Measurements from ENCODE around the gene KIF5C. TPM values are rescaled to one million over a fixed set of nuclear protein-coding genes. Genes with fewer than 3 reads are reported as not detected.

The KIF5C gene
- total RNA-seq, 4 donors from 2014 or later = 0.77 to 11.0 (median 1.9) TPM

DNA sequence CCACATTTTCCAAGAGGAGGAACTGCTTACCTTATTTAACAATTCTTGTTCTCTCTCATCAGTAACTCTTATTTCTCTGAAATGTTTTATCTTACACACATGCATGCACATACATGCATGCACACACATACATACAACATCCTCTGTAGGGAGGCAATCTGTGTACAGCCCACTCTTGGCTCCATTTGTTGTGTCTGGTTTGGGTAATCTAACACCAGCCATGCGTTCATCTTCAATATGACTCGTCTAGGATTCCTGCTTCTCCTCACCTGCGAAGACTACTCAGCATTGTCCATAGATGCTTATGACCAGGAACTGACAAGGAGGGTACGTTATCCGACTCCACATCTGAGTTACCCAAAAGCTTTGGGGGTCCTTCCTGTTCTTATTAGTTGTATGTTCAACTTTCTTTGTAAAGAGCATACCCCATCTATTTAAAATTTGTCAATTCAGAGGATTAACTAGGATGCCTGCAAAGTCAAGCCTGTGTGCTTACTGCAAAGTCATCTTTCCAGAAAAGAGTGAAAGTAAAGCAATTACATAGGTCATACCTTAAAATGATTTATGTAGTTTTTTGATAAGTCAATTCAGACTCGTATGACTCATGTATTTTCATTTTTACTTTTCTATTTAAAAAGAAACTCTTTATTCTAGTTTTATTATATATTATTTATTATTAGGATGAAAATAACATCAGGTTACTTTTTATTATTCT lies 181.7 kb downstream of the KIF5C start:
- intact Hi-C loops (cut with DNase I; ENCODE audit: low total_unique reads) = no loop called here

DNA sequence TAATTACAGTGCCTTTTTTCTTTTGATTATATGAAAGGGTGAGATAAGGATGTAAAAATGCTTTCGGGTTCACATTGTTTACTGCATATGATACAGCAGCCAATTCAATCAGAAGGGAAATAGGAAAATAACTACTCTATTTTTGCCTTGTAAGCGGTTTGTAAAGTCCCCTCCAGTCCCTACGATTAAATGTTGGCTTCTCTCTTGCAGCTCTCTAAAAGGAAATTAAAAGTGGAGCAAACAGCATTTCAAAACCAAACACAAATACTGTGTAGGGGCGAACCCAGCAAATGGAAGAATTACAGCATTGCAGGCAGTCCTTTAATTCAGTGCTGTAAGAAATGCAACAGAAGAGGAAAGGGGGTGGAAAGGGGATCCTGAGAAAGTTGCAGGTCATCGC lies 182.4 kb downstream of the KIF5C start:
- H3K27me3 ChIP-seq = no peaks in the 10 kb centered on the region
- H3K4me1 ChIP-seq = no peaks in the 10 kb centered on the region
- no peak for DNase-seq
- no peak overlapping the region for H3K4me3 ChIP-seq
- H3K36me3 ChIP-seq = no peaks in the 10 kb centered on the region
- H3K9me3 ChIP-seq = no peaks in the 10 kb centered on the region
- no peak overlapping the region for H3K27ac ChIP-seq
- TF ChIP-seq POLR2A (IDR thresholded peaks at IDR 0.05) = no peak
- TF ChIP-seq, protein P1, sequence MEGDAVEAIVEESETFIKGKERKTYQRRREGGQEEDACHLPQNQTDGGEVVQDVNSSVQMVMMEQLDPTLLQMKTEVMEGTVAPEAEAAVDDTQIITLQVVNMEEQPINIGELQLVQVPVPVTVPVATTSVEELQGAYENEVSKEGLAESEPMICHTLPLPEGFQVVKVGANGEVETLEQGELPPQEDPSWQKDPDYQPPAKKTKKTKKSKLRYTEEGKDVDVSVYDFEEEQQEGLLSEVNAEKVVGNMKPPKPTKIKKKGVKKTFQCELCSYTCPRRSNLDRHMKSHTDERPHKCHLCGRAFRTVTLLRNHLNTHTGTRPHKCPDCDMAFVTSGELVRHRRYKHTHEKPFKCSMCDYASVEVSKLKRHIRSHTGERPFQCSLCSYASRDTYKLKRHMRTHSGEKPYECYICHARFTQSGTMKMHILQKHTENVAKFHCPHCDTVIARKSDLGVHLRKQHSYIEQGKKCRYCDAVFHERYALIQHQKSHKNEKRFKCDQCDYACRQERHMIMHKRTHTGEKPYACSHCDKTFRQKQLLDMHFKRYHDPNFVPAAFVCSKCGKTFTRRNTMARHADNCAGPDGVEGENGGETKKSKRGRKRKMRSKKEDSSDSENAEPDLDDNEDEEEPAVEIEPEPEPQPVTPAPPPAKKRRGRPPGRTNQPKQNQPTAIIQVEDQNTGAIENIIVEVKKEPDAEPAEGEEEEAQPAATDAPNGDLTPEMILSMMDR (IDR thresholded peaks at IDR 0.05) = no peak
- intact Hi-C loops (cut with DNase I; ENCODE audit: low total_unique reads) = no loop called here

More for the DNA sequence above, 181.7 kb downstream of the KIF5C start:
- H3K4me3 ChIP-seq = no peak overlapping the region
- H3K27me3 ChIP-seq = no peaks in the 10 kb centered on the region
- H3K9me3 ChIP-seq = no peaks in the 10 kb centered on the region
- no peaks in the 10 kb centered on the region for H3K36me3 ChIP-seq
- H3K27ac ChIP-seq = no peak overlapping the region
- no peaks in the 10 kb centered on the region for H3K4me1 ChIP-seq
- no peak for DNase-seq
- TF ChIP-seq, protein P1 (IDR thresholded peaks at IDR 0.05) = no peak
- no peak for TF ChIP-seq POLR2A (IDR thresholded peaks at IDR 0.05)

DNA sequence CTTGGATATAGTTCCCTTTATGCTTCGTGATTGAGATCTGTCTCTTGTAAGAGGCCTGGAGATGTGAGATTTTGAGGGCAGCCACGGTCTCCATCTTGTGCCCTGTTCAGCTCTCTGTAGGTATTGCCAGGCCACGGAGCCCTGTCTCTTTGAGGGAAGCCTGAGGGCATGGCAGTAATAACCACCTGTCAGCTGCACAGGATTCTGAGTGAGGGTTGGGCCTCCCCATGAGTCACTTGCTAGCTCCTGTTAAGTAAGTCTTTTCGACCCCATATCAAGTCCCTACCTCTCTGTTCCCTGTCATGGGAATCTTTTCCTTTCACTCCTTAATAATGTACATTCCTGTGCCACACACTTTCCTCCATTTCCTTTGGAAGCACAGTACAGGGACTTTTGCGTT lies 183.9 kb downstream of the KIF5C start:
- no peak for TF ChIP-seq POLR2A (IDR thresholded peaks at IDR 0.05)
- TF ChIP-seq, protein P1 (IDR thresholded peaks at IDR 0.05) = no peak
- DNase-seq = no peak
- no peak overlapping the region for H3K27ac ChIP-seq
- H3K4me1 ChIP-seq = no peaks in the 10 kb centered on the region
- intact Hi-C loops (cut with DNase I; ENCODE audit: low total_unique reads) = no loop called here
- no peak overlapping the region for H3K4me3 ChIP-seq
- no peaks in the 10 kb centered on the region for H3K27me3 ChIP-seq
- no peaks in the 10 kb centered on the region for H3K9me3 ChIP-seq
- H3K36me3 ChIP-seq = no peaks in the 10 kb centered on the region

DNA sequence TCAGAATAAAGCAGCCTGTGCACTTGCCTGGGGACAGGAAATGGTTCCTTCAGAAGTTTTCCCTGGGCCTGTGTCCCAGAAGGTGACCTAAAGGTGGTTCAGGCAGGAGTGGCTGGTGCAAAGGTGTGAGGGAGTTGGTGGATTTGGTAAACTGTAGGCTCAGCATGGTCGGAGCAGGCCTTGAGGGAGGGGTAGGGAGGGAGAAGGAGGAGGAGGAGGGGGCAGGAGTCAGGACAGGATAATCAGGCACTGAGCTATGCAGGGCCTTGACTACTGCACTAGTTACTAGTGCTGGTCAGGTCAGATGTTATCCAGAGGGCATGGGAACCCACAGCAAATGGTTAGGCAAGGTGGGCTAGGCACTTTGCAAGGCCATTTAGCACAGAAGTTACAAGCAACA lies 184.8 kb downstream of the KIF5C start:
- no peak for TF ChIP-seq POLR2A (IDR thresholded peaks at IDR 0.05)
- TF ChIP-seq, protein P1 (IDR thresholded peaks at IDR 0.05) = no peak
- Histone ChIP-seq H3K4me1 (no peaks in the 10 kb centered on the region), H3K9me3 (no peaks in the 10 kb centered on the region), H3K27ac (no peak overlapping the region), H3K4me3 (no peak overlapping the region), H3K36me3 (no peaks in the 10 kb centered on the region), H3K27me3 (no peaks in the 10 kb centered on the region)
- intact Hi-C loops (cut with DNase I; ENCODE audit: low total_unique reads) = no loop called here
- no peak for DNase-seq

DNA sequence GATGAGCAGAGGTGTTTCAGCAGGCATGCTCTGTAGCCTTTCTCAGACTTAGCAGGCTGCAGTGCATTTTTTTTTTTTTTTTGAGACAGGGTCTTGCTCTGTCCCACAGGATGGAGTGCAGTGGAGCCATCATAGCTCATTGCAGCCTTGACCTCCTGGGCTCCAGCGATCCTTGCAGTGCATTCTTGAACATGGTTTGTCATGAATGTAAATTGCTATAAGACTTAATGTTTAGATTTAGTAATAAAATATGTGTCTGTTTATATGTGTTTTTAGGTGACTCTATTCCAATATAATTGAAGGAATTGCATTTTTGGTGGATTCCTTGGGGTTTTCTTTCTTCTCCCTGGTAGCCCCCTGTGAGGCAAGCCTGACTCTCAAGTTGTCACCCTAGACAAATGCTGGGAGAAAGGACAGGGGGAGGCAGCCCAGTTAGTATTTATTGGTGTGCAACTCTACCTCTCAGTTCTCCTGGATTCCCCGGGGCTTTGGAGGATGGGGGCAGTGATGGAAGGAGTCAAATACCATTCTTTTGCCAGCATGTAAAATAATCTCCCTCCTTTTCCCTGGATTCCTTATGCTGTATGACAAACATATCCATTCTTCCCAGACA lies 186.2 kb downstream of the KIF5C start:
- no peak for DNase-seq
- Histone ChIP-seq H3K27me3 (no peaks in the 10 kb centered on the region), H3K27ac (no peak overlapping the region), H3K9me3 (no peaks in the 10 kb centered on the region), H3K4me1 (no peaks in the 10 kb centered on the region), H3K36me3 (no peaks in the 10 kb centered on the region), H3K4me3 (no peak overlapping the region)
- TF ChIP-seq, protein P1 (IDR thresholded peaks at IDR 0.05) = no peak
- TF ChIP-seq POLR2A (IDR thresholded peaks at IDR 0.05) = no peak
- intact Hi-C loops (cut with DNase I; ENCODE audit: low total_unique reads) = no loop called here
